HCT116 (cell line): ENCODE measurements around the gene CFDP1. TPM values are rescaled to one million over a fixed set of nuclear protein-coding genes. Genes with fewer than 3 reads are reported as not detected.

Experiments used
- ATAC-seq: fragments of 200-7000 bp; cut with Tn5 transposase; 2 replicates; pipeline ENCODE4 v1.9.1; 2020; ENCODE audit warnings: mild to moderate bottlenecking, moderate library complexity
- BruUV-seq: library from RNA; stranded (reverse); fragments of 400-500 nt; replicated peaks from 2 replicates; lab custom pipeline; 2021; lab: Mats Ljungman, UMichigan
- CTCF ChIA-PET: fragments of 300-600 bp; sonication (Branson Sonifier 250); formaldehyde crosslinking; loops from one replicate; lab custom pipeline; 2021; ENCODE audit warnings: antibody characterized with exemption; lab: Charles Lee
- POLR2A ChIA-PET: fragments of 300-600, 350-600 bp; sonication (Branson Sonifier 250); formaldehyde crosslinking; loops from one replicate; lab custom pipeline; 2021; ENCODE audit warnings: antibody characterized with exemption; lab: Charles Lee
- RAD21 ChIA-PET, 2 experiments: fragments of 300-600 bp; sonication (Branson Sonifier 250); formaldehyde crosslinking; loops; one replicate each; lab custom pipeline; 2023; ENCODE audit warnings: low total read pairs in 2 of 2; ENCODE audit not compliant: uncharacterized antibody in 2 of 2, unreplicated experiment in 2 of 2, low non-redundant PET in 1 of 2; lab: Charles Lee
- DNase-seq: peaks from one replicate; pipeline ENCODE4 v3.0.0-alpha.2; 2010; ENCODE audit warnings: low read depth, low spot score
- H2AFZ ChIP-seq: fragments of 200-600 bp; shearing (Covaris generic), sonication (generic); 2 replicates; pipeline ENCODE4 v1.6.1; 2017; ENCODE audit warnings: low read depth, mixed run types, mixed read lengths, antibody characterized with exemption, low read length; ENCODE audit not compliant: poor library complexity, severe bottlenecking
- H3K27ac ChIP-seq: 2 replicates; pipeline ENCODE4 v1.5.1; 2012; ENCODE audit warnings: low read depth, low read length
- H3K27me3 ChIP-seq: fragments of 200-600 bp; sonication (generic); 2 replicates; pipeline ENCODE4 v1.6.1; 2016; ENCODE audit warnings: mixed run types, low read length, mixed read lengths; ENCODE audit not compliant: insufficient read depth
- H3K36me3 ChIP-seq, 2 experiments: fragments of 200-500 bp in 1 of 2; fragments of 200-600 bp in 1 of 2; sonication (Bioruptor generic) in 1 of 2; sonication (generic) in 1 of 2; 2 replicates each; pipeline versions ENCODE4 v1.5.1 to v1.6.1; 2014 to 2016; ENCODE audit warnings: low read length in 2 of 2, inconsistent platforms in 1 of 2, mixed read lengths in 1 of 2, mixed run types in 1 of 2; ENCODE audit not compliant: insufficient read depth in 2 of 2, control insufficient read depth in 1 of 2
- H3K4me1 ChIP-seq, 2 experiments: fragments of 200-600 bp in 1 of 2; sonication (generic) in 1 of 2; 2 replicates each; pipeline versions ENCODE4 v1.5.1 to v1.6.1; 2012 to 2017; ENCODE audit warnings: low read length in 2 of 2, inconsistent platforms in 1 of 2, mild to moderate bottlenecking in 1 of 2, mixed read lengths in 1 of 2, mixed run types in 1 of 2, moderate library complexity in 1 of 2; ENCODE audit not compliant: insufficient read depth in 2 of 2, control insufficient read depth in 1 of 2
- H3K4me2 ChIP-seq: fragments of 200-600 bp; sonication (generic); 2 replicates; pipeline ENCODE4 v1.6.1; 2017; ENCODE audit warnings: mixed run types, low read length, mixed read lengths
- H3K4me3 ChIP-seq, 2 experiments: fragments of 200-600 bp in 1 of 2; sonication (generic) in 1 of 2; replicated peaks in 1 of 2; 2 replicates each; pipeline ENCODE4 v1.5.1; 2011 to 2016; ENCODE audit warnings: low read length in 2 of 2, control low read depth in 1 of 2, low read depth in 1 of 2, mild to moderate bottlenecking in 1 of 2, mixed read lengths in 1 of 2, mixed run types in 1 of 2
- H3K79me2 ChIP-seq: fragments of 200-600 bp; sonication (generic); 2 replicates; pipeline ENCODE4 v1.6.1; 2017; ENCODE audit warnings: mild to moderate bottlenecking, mixed run types, low read length, moderate library complexity, mixed read lengths; ENCODE audit not compliant: insufficient read depth
- H3K9ac ChIP-seq: fragments of 200-600 bp; sonication (generic); 2 replicates; pipeline ENCODE4 v1.6.1; 2016; ENCODE audit warnings: low read length, mixed read lengths
- H3K9me2 ChIP-seq: fragments of 200-600 bp; sonication (generic), shearing (Covaris generic); 2 replicates; pipeline ENCODE4 v1.6.1; 2017; ENCODE audit warnings: mixed run types, mild to moderate bottlenecking, moderate library complexity; ENCODE audit not compliant: insufficient read depth
- H3K9me3 ChIP-seq, 2 experiments: fragments of 200-500 bp in 1 of 2; fragments of 200-600 bp in 1 of 2; sonication (Bioruptor generic) in 1 of 2; sonication (generic) in 1 of 2; 2 replicates each; pipeline ENCODE4 v1.6.1; 2014 to 2017; ENCODE audit warnings: low read length in 2 of 2, mixed read lengths in 2 of 2, inconsistent platforms in 1 of 2, low read depth in 1 of 2, mild to moderate bottlenecking in 1 of 2, mixed run types in 1 of 2, moderate library complexity in 1 of 2; ENCODE audit not compliant: control insufficient read depth in 1 of 2, insufficient read depth in 1 of 2
- H4K20me1 ChIP-seq: fragments of 200-600 bp; sonication (generic), shearing (Covaris generic); 2 replicates; pipeline ENCODE4 v1.6.1; 2017; ENCODE audit warnings: mixed run types, mild to moderate bottlenecking, moderate library complexity; ENCODE audit not compliant: insufficient read depth
- CBX3 ChIP-seq: IDR thresholded peaks from 2 replicates; pipeline ENCODE4 v1.6.1; 2012; ENCODE audit warnings: low read depth
- EZH2 ChIP-seq: fragments of 200-600 bp; sonication (generic); IDR thresholded peaks from 2 replicates; pipeline ENCODE4 v1.6.1; 2017; ENCODE audit warnings: antibody characterized with exemption, mixed run types
- POLR2AphosphoS5 ChIP-seq: IDR thresholded peaks from 2 replicates; pipeline ENCODE4 v1.6.1; 2011; ENCODE audit warnings: mild to moderate bottlenecking, low read depth, low read length, moderate library complexity
- SP1 ChIP-seq: IDR thresholded peaks from 2 replicates; pipeline ENCODE4 v1.6.1; 2012; ENCODE audit warnings: low read depth
- TCF7L2 ChIP-seq: IDR thresholded peaks from 2 replicates; pipeline ENCODE4 v1.7.0; 2011; ENCODE audit warnings: borderline replicate concordance, inconsistent platforms; ENCODE audit not compliant: insufficient read depth, insufficient read length; ENCODE audit errors: extremely low read depth
- intact Hi-C: fragments of 100-400 bp; cut with micrococcal nuclease; formaldehyde crosslinking; loops from 2 replicates; pipeline ENCODE4 v1.10.0; 2022
- total RNA-seq: library from RNA; stranded (reverse); gene quantifications from one replicate; pipeline ENCODE4 v1.2.1, GENCODE V29; 2021; ENCODE audit not compliant: unreplicated experiment

Gene CFDP1
- total RNA-seq, 1 experiment from 2014 or later, result 45.3 TPM

DNA sequence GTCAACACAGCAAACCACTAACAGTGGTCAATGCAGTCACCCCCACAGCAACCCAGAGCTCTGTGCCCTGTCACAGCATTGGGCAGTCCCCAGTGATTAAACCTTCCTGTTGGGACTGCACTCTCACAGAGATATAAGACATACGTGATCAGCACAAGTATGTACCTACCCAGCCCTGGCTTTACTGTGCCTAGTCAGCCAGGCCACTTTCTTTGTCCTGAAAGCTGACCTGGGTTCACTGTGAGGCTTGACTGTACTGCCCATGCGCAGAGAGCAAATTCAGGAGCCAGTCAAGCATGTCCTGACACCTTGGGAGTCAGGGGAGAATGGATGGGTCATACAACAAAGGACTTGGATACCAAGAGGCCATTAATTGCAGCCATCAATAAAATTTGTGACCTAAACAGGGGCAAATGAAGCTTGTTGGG lies 42.1 kb upstream of the CFDP1 start:
- RAD21 ChIA-PET, result no interaction called here
- Histone ChIP-seq H3K4me1 (peaks cover 3 to 21% of the 10 kb centered on the region in 2 experiments; a peak in 2 of 4 replicates), H3K27ac (no peak overlapping the region), H3K9ac (no peak overlapping the region), H3K36me3 (no peaks in the 10 kb centered on the region), H4K20me1 (no peaks in the 10 kb centered on the region), H3K4me2 (no peak overlapping the region), H3K9me3 (no peaks in the 10 kb centered on the region), H3K79me2 (no peaks in the 10 kb centered on the region), H3K9me2 (no peaks in the 10 kb centered on the region), H3K27me3 (no peaks in the 10 kb centered on the region), H2AFZ (no peak overlapping the region), H3K4me3 (no peak overlapping the region)
- no peak for ATAC-seq
- BruUV-seq, result no TSS peak
- intact Hi-C loops, result no loop called here
- CTCF ChIA-PET, result no interaction called here
- DNase-seq, result no peak
- POLR2A ChIA-PET, result no interaction called here
- TF ChIP-seq TCF7L2 (no peak), POLR2AphosphoS5 (no peak), EZH2 (no peak)

DNA sequence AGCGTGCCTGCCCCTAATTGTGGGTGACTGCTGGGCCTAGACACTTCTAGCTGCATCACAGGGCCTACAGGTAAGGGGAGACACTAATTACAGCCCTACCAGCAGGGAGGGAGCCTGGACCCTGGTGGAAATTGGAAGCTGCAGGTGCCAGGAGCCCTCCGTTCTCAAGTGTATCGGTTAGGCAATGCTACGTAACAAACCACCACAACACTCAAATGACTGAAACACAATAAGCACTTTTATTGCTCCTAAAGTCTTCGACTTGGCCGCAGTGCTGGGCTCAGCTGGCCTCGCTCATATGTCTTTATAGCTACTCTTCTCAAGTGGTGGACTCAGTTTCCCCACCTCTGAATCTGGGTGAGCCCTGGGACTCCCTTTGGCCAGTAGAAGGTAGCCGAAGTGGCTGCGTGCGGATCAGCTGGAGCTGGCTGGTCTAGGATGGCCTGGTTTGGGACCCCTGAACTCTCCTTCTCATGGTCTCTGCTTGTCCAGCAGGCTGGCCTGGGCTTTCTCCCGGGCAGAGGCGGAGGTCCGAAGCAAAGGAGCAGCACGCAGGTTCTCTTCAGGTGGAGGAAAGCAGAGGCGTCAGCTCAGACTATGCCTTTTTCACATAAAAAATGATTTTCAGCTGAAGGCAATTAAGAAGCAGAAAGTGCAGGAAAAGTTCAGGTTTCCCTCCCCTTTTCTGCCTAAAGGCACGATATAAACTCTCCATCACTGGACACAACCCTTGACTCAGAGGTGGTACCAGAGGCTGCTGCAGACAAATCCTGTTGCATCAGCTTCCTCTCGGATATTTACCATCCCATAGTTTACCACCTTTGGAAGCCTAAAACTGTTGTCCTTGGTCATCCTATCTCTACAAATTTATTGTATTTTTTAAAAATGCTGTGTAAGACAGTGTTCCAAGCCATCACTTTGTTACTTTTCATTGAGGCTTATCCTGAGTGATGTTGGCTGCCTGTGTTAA lies 39.9 kb upstream of the CFDP1 start:
- H3K36me3 ChIP-seq, result no peaks in the 10 kb centered on the region
- no peaks in the 10 kb centered on the region for H3K27me3 ChIP-seq
- TSS peak; percentile 41 for BruUV-seq
- H3K4me3 ChIP-seq, result no peak overlapping the region
- no peak overlapping the region for H3K9ac ChIP-seq
- ATAC-seq (no peak), DNase-seq (no peak)
- no peak overlapping the region for H3K4me2 ChIP-seq
- TF ChIP-seq CBX3 (no peak), SP1 (no peak)
- no peaks in the 10 kb centered on the region for H4K20me1 ChIP-seq
- H3K27ac ChIP-seq, result no peak overlapping the region
- no peak overlapping the region for H2AFZ ChIP-seq
- intact Hi-C loops, result loop anchor here (1.0 to 5.0 kb wide), 3 partner anchors 44 to 292 kb away; partner anchors contain the start of gene ADAT1
- H3K9me3 ChIP-seq, result no peaks in the 10 kb centered on the region
- no peaks in the 10 kb centered on the region for H3K79me2 ChIP-seq
- H3K4me1 ChIP-seq, result peaks cover 3 to 21% of the 10 kb centered on the region in 2 experiments; a peak in 2 of 4 replicates
- no peaks in the 10 kb centered on the region for H3K9me2 ChIP-seq
- ChIA-PET RAD21 (no interaction called here), POLR2A (no interaction called here), CTCF (interaction anchor here (0.7 to 1.7 kb wide), 5 partner anchors 12 to 290 kb away, joined by 3 to 8 read pairs (median 3); no protein-coding TSS in a partner anchor)
